Sigmoid colon (tissue), 4 donors: Measurements from ENCODE around the gene GATA2.

Experiments
- CTCF ChIP-seq, 4 experiments: fragments of 450-650 bp in 3 of 4; fragments of 200-600 bp in 1 of 4; IDR thresholded peaks; one replicate each; pipeline ENCODE4 v1.5.1; 2016 to 2019; ENCODE audit warnings: antibody characterized with exemption in 4 of 4, mild to moderate bottlenecking in 3 of 4, moderate library complexity in 2 of 4
- POLR2A ChIP-seq, 2 donors: fragments of 450-650 bp; IDR thresholded peaks; one replicate each; pipeline ENCODE4 v1.6.1; 2016; ENCODE audit warnings: antibody characterized with exemption in 2 of 2, mild to moderate bottlenecking in 2 of 2, moderate library complexity in 2 of 2
- POLR2AphosphoS5 ChIP-seq, 4 donors: sonication (generic); formaldehyde crosslinking; IDR thresholded peaks; one replicate each; pipeline ENCODE4 v1.6.1; 2017; ENCODE audit warnings: antibody characterized with exemption in 4 of 4

- TF ChIP-seq POLR2AphosphoS5 (IDR thresholded peaks at IDR 0.05) (no peak), CTCF (IDR thresholded peaks at IDR 0.05) (no peak), POLR2A (IDR thresholded peaks at IDR 0.05) (no peak)
These were observed 39.3 kb upstream of the GATA2 start for GRCh38 chr3:128532012-128532983.
